OCI-LY1 (cell line): ENCODE results near the gene KEAP1.

ENCODE experiments used
- EZH2 ChIP-seq: fragments of 200-600 bp; sonication (generic), shearing (Covaris generic); IDR thresholded peaks from 2 replicates; pipeline ENCODE4 v1.8.0; 2017; ENCODE audit warnings: borderline replicate concordance, mixed run types, mild to moderate bottlenecking, antibody characterized with exemption, low read length, moderate library complexity, mixed read lengths
- TF ChIP-seq, protein P1 (sequence below): fragments of 200-600 bp; sonication (generic), shearing (Covaris generic); IDR thresholded peaks from 2 replicates; pipeline ENCODE4 v1.5.1; 2017; ENCODE audit warnings: mild to moderate bottlenecking, antibody characterized with exemption, low read length, moderate library complexity, mixed read lengths

GRCh38 chr19:10520652-10521318 lies 17.6 kb upstream of the KEAP1 start:
- TF ChIP-seq, protein P1, sequence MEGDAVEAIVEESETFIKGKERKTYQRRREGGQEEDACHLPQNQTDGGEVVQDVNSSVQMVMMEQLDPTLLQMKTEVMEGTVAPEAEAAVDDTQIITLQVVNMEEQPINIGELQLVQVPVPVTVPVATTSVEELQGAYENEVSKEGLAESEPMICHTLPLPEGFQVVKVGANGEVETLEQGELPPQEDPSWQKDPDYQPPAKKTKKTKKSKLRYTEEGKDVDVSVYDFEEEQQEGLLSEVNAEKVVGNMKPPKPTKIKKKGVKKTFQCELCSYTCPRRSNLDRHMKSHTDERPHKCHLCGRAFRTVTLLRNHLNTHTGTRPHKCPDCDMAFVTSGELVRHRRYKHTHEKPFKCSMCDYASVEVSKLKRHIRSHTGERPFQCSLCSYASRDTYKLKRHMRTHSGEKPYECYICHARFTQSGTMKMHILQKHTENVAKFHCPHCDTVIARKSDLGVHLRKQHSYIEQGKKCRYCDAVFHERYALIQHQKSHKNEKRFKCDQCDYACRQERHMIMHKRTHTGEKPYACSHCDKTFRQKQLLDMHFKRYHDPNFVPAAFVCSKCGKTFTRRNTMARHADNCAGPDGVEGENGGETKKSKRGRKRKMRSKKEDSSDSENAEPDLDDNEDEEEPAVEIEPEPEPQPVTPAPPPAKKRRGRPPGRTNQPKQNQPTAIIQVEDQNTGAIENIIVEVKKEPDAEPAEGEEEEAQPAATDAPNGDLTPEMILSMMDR = no peak
- no peak for TF ChIP-seq EZH2
